Measurements from ENCODE around the gene NMT1.

Gene NMT1

DNA sequence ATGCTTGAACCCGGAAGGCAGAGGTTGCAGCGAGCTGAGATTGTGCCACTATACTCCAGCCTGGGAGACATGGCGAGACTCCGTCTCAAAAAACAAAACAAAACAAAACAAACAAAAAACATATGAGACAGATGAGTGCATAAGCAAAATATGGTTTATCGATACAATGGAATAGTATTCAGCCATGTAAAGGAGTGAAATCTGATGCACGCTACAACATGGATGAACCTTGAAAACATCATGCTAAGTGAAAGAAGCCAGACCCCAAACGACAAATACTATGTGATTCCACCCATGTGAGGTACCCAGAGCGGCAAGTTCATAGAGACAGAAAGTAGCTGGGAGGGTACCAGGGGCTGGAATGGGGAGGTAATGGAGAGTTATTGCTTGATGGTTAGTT is 64.4 kb downstream of the NMT1 start:
- Histone ChIP-seq H3K27me3 (ENCODE audit: insufficient read depth, poor library complexity, severe bottlenecking) (no peaks in the 10 kb centered on the region), H3K27ac (ENCODE audit: poor library complexity, severe bottlenecking) (peak overlapping the region; percentile 95), H3K4me3 (ENCODE audit: severe bottlenecking) (no peak overlapping the region), H3K9me3 (ENCODE audit: severe bottlenecking) (no peaks in the 10 kb centered on the region), H3K36me3 (ENCODE audit: low read depth) (peaks cover 12% of the 10 kb centered on the region), H3K4me1 (ENCODE audit: insufficient read depth, poor library complexity, severe bottlenecking) (peaks cover 62% of the 10 kb centered on the region)
- ATAC-seq (ENCODE audit: low read depth) (no peak), DNase-seq (ENCODE audit: low spot score) (no peak)
- TF ChIP-seq, protein P1, sequence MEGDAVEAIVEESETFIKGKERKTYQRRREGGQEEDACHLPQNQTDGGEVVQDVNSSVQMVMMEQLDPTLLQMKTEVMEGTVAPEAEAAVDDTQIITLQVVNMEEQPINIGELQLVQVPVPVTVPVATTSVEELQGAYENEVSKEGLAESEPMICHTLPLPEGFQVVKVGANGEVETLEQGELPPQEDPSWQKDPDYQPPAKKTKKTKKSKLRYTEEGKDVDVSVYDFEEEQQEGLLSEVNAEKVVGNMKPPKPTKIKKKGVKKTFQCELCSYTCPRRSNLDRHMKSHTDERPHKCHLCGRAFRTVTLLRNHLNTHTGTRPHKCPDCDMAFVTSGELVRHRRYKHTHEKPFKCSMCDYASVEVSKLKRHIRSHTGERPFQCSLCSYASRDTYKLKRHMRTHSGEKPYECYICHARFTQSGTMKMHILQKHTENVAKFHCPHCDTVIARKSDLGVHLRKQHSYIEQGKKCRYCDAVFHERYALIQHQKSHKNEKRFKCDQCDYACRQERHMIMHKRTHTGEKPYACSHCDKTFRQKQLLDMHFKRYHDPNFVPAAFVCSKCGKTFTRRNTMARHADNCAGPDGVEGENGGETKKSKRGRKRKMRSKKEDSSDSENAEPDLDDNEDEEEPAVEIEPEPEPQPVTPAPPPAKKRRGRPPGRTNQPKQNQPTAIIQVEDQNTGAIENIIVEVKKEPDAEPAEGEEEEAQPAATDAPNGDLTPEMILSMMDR (IDR thresholded peaks at IDR 0.05; ENCODE audit: poor library complexity, severe bottlenecking) = no peak

DNA sequence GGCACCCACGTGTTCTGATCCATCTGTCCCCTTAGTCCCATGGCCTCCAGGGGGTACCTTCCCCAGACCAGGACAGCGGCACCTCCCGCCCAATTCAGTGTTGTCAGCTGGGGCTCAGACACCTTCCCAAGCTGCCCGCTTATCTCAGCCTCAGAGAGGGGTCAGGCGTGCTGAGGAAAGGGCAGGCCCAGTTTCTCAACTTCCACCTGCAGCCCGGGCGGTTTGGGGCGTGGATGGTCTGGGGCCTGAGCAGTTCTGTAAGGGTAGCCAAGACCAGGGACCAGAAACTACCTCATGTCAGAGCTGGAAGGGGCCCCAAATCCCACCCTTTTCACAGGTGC is 66.1 kb downstream of the NMT1 start:
- H3K27ac ChIP-seq (ENCODE audit: poor library complexity, severe bottlenecking) = peak overlapping the region; percentile 95

DNA sequence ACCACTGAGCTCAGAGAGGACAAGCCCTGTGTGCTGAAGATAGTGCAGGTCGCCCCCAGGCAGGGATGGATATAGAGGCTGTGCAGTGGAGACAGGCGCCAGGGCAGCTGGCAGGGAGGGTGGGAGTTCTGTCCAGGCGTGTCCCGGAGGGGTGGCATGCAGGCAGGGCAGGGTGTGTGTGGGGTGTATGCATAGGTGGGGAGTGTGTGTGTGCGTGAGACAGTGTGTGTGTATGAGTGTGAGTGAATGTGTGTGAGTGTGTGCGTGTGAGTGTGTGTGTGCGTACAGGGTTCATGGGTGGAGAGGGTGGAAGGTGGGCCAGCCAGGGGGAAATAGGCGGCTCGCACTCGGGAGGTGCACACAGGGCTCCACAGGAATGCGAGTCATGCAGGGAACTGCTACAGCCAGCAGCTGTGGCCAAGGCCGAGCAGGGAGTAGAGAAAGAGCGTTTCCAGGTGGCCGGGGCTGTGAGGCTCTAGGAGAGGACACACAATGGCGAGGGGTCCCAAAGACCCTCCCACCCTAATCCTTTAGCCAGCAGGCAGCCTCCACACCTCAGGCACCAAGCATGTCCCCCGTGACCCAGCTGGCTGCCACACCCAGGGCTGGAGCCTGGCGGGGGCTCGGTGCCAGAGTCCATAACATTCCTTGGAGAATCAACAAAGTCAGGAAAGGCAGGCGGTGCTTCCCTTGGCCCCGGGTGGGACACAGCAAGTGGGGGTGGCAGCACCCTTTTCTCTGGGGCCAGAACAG is 66.6 kb downstream of the NMT1 start:
- H3K4me1 ChIP-seq (ENCODE audit: insufficient read depth, poor library complexity, severe bottlenecking) = peaks cover 63% of the 10 kb centered on the region
- peak; percentile 73 for DNase-seq (ENCODE audit: low spot score)

More for the DNA sequence above, 66.1 kb downstream of the NMT1 start:
- H3K9me3 ChIP-seq (ENCODE audit: severe bottlenecking) = no peaks in the 10 kb centered on the region
- peaks cover 12% of the 10 kb centered on the region for H3K36me3 ChIP-seq (ENCODE audit: low read depth)
- no peak overlapping the region for H3K4me3 ChIP-seq (ENCODE audit: severe bottlenecking)
- DNase-seq (ENCODE audit: low spot score) = no peak
- H3K27me3 ChIP-seq (ENCODE audit: insufficient read depth, poor library complexity, severe bottlenecking) = no peaks in the 10 kb centered on the region
- H3K4me1 ChIP-seq (ENCODE audit: insufficient read depth, poor library complexity, severe bottlenecking) = peaks cover 68% of the 10 kb centered on the region
- ATAC-seq (ENCODE audit: low read depth) = peak; percentile 0; the same call in 2 of the 3 replicates
- TF ChIP-seq, protein P1 (IDR thresholded peaks at IDR 0.05; ENCODE audit: poor library complexity, severe bottlenecking) = no peak

DNA sequence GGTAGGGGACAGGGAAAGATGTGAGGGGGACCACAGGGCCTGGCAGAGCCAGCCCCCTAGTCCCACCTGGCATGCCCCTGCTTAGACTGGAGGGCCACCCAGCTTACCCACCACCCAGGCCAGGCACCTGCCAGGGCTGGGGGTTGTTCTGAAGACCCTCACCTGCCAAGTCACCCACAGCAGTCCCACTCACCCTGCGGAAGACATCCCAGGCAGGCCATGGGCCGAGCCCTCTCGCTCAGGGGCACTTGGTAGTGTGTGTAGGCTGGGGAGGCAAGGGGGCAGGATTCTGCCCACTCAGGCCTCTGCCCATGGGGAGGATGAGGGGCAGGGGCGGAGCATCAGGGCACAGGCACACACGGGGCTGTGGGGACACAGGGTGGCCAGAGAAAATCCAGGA is 67.2 kb downstream of the NMT1 start:
- TF ChIP-seq, protein P1 (IDR thresholded peaks at IDR 0.05; ENCODE audit: poor library complexity, severe bottlenecking) = no peak
- ATAC-seq (ENCODE audit: low read depth) = no peak
- Histone ChIP-seq H3K4me3 (ENCODE audit: severe bottlenecking) (no peak overlapping the region), H3K9me3 (ENCODE audit: severe bottlenecking) (no peaks in the 10 kb centered on the region), H3K36me3 (ENCODE audit: low read depth) (peaks cover 12% of the 10 kb centered on the region), H3K27me3 (ENCODE audit: insufficient read depth, poor library complexity, severe bottlenecking) (no peaks in the 10 kb centered on the region), H3K27ac (ENCODE audit: poor library complexity, severe bottlenecking) (peak overlapping the region; percentile 95), H3K4me1 (ENCODE audit: insufficient read depth, poor library complexity, severe bottlenecking) (peaks cover 57% of the 10 kb centered on the region)
- DNase-seq (ENCODE audit: low spot score) = peak; percentile 51

More for the DNA sequence above, 66.6 kb downstream of the NMT1 start:
- H3K9me3 ChIP-seq (ENCODE audit: severe bottlenecking) = no peaks in the 10 kb centered on the region
- TF ChIP-seq, protein P1 (IDR thresholded peaks at IDR 0.05; ENCODE audit: poor library complexity, severe bottlenecking) = no peak
- peak overlapping the region; percentile 95 for H3K27ac ChIP-seq (ENCODE audit: poor library complexity, severe bottlenecking)
- peaks cover 12% of the 10 kb centered on the region for H3K36me3 ChIP-seq (ENCODE audit: low read depth)
- no peaks in the 10 kb centered on the region for H3K27me3 ChIP-seq (ENCODE audit: insufficient read depth, poor library complexity, severe bottlenecking)
- no peak overlapping the region for H3K4me3 ChIP-seq (ENCODE audit: severe bottlenecking)
- ATAC-seq (ENCODE audit: low read depth) = peak; percentile 53

DNA sequence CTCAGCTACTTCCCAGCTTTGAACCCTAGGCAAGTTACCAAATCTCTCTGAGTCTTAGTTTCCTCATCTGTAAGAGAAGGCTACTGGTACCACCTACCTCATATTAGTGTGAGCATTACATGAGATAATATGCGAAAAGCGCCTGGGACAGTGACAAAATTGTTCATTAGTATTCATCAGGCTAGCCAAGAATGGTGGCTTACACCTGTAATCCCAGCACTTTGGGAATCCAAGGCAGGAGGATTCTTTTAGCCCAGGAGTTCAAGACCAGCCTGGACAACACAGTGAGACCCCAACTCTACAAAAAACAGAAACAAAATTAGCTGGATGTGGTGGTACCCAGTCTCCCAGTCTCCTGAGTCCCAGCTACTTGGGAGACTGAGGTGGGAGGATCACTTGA is 67.9 kb downstream of the NMT1 start:
- Histone ChIP-seq H3K9me3 (ENCODE audit: severe bottlenecking) (no peaks in the 10 kb centered on the region), H3K36me3 (ENCODE audit: low read depth) (peaks cover 12% of the 10 kb centered on the region), H3K4me3 (ENCODE audit: severe bottlenecking) (no peak overlapping the region), H3K27ac (ENCODE audit: poor library complexity, severe bottlenecking) (peak overlapping the region; percentile 95), H3K4me1 (ENCODE audit: insufficient read depth, poor library complexity, severe bottlenecking) (peaks cover 50% of the 10 kb centered on the region), H3K27me3 (ENCODE audit: insufficient read depth, poor library complexity, severe bottlenecking) (no peaks in the 10 kb centered on the region)
- TF ChIP-seq, protein P1 (IDR thresholded peaks at IDR 0.05; ENCODE audit: poor library complexity, severe bottlenecking) = no peak
- DNase-seq (ENCODE audit: low spot score) (no peak), ATAC-seq (ENCODE audit: low read depth) (no peak)
